Measurements from ENCODE around the gene STIM2. TPM values are rescaled to one million over a fixed set of nuclear protein-coding genes. Genes with fewer than 3 reads are reported as not detected.

The STIM2 gene
- total RNA-seq, 2 experiments from 2014 or later, result 40.5 to 43.1 TPM

DNA sequence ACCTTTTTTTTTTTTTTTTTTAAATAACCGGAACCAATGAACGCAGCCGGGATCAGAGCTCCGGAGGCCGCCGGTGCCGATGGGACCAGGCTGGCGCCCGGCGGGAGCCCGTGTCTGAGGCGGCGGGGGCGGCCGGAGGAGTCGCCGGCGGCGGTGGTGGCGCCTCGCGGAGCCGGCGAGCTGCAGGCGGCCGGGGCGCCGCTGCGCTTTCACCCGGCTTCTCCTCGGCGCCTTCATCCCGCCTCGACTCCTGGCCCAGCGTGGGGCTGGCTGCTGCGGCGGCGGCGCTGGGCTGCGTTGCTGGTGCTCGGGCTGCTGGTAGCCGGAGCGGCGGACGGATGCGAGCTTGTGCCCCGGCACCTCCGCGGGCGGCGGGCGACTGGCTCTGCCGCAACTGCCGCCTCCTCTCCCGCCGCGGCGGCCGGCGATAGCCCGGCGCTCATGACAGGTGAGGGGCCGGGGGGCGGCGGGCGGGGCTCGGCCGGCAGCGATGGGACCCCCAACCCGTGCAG is 337 bp downstream of the STIM2 start:
- Mint-ChIP-seq H3K4me3 (peak overlapping the region; percentile 94), H3K4me1 (ENCODE audit: low read depth) (peaks cover 46% of the 10 kb centered on the region)
- CTCF ChIA-PET, result interaction anchor here (0.6 to 1.9 kb wide), 8 partner anchors 19 to 778 kb away, joined by 3 to 7 read pairs (median 5); no protein-coding TSS in a partner anchor

DNA sequence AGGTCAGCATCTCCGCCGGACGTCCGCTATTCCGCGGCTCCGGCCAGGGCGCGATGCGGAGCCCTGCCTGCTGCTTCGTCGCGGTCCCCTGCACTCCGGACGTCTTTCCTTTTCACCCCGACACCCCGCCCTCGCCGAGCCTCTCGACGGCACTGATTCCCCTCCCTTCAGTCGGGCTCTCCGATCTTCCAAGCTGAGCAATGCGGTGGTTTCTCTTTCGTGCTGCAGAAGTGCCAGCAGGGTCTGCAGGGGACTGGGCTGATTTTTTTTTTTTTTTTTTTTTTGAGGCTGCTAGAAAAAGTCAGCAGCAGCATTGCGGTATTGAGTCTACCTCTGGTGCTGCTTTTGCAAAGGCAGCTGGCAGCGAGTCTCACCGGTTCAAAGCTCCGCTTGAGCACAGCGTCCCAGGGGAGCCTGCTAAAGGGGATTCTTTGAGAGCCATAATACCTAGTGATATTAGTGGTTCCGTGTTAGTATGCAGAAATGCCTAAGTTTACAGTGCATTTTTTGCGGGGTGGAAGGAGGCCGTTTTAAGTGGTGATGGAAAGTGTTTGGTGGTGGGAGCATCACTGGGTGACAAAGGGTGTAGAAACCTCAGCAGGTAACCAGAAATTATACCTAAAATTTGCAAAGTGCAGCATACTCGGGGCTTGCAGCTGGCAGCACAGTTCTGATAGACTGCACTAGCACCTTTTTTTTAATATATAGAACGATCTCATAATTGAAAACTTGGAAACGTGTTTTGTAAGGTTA is 969 bp downstream of the STIM2 start:
- intact Hi-C loops (cut with micrococcal nuclease), result loop anchor here (2.0 to 5.0 kb wide), 5 partner anchors 115 to 1627 kb away; partner anchors contain the start of gene PI4K2B
- Mint-ChIP-seq H3K27me3 (ENCODE audit: low read depth) (no peaks in the 10 kb centered on the region), H3K9me3 (no peaks in the 10 kb centered on the region), H3K4me3 (peak overlapping the region; percentile 94), H3K36me3 (ENCODE audit: low read depth) (peaks cover 12% of the 10 kb centered on the region), H3K4me1 (ENCODE audit: low read depth) (peaks cover 52% of the 10 kb centered on the region), H3K27ac (peak overlapping the region; percentile 96)
- CTCF ChIA-PET, result interaction anchor here (0.7 to 1.9 kb wide), 6 partner anchors 18 to 778 kb away, joined by 3 to 7 read pairs (median 4); no protein-coding TSS in a partner anchor
- peak; percentile 83 for DNase-seq

More for the DNA sequence above, 337 bp downstream of the STIM2 start:
- H3K9me3 Mint-ChIP-seq, result no peaks in the 10 kb centered on the region
- no peaks in the 10 kb centered on the region for H3K27me3 Mint-ChIP-seq (ENCODE audit: low read depth)
- H3K36me3 Mint-ChIP-seq (ENCODE audit: low read depth), result peaks cover 12% of the 10 kb centered on the region
- intact Hi-C loops (cut with micrococcal nuclease), result loop anchor here (1.0 to 5.0 kb wide), 15 partner anchors 12 to 1626 kb away; partner anchors contain the start of genes PI4K2B, SMIM20 and TBC1D19
- H3K27ac Mint-ChIP-seq, result peak overlapping the region; percentile 89
- peak; percentile 54 for DNase-seq

DNA sequence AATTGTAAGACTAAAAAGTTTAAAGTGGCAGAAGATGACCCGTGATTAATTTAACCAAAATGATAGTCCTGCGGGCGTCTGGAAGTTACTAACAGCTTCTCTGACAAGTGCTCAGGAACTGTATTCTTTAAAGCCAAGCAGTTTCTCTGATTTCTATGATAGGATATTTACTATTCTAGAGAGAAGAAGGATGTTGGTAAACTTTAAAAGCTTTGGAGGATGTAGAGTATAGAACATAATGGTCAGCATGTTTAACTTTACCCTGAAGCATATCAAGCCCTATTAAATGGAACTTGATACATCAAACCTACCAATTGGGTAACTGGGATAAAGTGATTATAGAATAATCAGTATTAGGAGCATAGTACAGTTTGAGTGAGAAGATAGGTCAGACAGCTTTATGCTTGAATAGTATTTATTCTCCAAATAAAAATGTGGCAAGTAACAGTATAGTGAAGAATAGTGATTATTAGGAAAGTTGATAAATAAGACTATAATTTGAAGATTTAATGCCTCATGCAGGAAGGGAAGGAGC is 1.8 kb downstream of the STIM2 start:
- no peak for DNase-seq
- H3K27me3 Mint-ChIP-seq (ENCODE audit: low read depth), result no peaks in the 10 kb centered on the region
- CTCF ChIA-PET, result interaction anchor here (0.8 to 1.9 kb wide), 3 partner anchors 23 to 147 kb away, joined by 3 to 7 read pairs (median 3); no protein-coding TSS in a partner anchor
- no peaks in the 10 kb centered on the region for H3K9me3 Mint-ChIP-seq
- H3K4me3 Mint-ChIP-seq, result peak overlapping the region; percentile 94
- peak overlapping the region; percentile 96 for H3K27ac Mint-ChIP-seq
- peaks cover 12% of the 10 kb centered on the region for H3K36me3 Mint-ChIP-seq (ENCODE audit: low read depth)
- H3K4me1 Mint-ChIP-seq (ENCODE audit: low read depth), result peaks cover 50% of the 10 kb centered on the region
- intact Hi-C loops (cut with micrococcal nuclease), result loop anchor here (5.0 kb wide), 2 partner anchors 670 to 785 kb away; no protein-coding TSS in a partner anchor

GRCh38 chr4:26863512-26863911 is 2.9 kb downstream of the STIM2 start:
- no peak overlapping the region for H3K27ac Mint-ChIP-seq
- intact Hi-C loops (cut with micrococcal nuclease), result loop anchor here (5.0 kb wide), 2 partner anchors 671 to 786 kb away; no protein-coding TSS in a partner anchor

DNA sequence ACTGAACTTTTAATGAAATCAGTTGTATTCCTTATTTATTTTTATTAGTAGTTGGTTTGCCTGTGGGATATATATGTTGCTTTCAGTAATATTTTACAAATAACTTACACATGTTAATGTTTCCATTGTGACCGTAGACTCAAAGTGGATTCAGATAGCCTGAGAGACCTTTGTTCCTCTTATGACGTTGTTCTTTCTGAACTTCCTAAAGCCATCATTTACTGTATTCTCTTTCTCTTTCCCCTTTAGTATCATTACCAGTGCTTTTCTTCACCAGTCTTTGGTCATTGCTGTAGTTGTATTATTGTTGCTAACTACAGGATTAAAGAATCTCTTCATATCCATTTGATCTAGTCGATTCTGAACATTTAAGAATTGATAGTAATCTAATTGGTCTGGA is 4.3 kb downstream of the STIM2 start:
- H3K4me3 Mint-ChIP-seq, result peak overlapping the region; percentile 11
- no peak for DNase-seq
- no peaks in the 10 kb centered on the region for H3K9me3 Mint-ChIP-seq
- no peak overlapping the region for H3K27ac Mint-ChIP-seq
- H3K36me3 Mint-ChIP-seq (ENCODE audit: low read depth), result peaks cover 10% of the 10 kb centered on the region
- peaks cover 59% of the 10 kb centered on the region for H3K4me1 Mint-ChIP-seq (ENCODE audit: low read depth)
- CTCF ChIA-PET, result interaction anchor here (1.6 kb wide), 1 partner anchor 137 kb away, joined by 4 read pairs; no protein-coding TSS in a partner anchor
- no peaks in the 10 kb centered on the region for H3K27me3 Mint-ChIP-seq (ENCODE audit: low read depth)
- intact Hi-C loops (cut with micrococcal nuclease), result loop anchor here (1.0 to 5.0 kb wide), 3 partner anchors 19 to 788 kb away; no protein-coding TSS in a partner anchor

More at GRCh38 chr4:26863512-26863911, 2.9 kb downstream of the STIM2 start:
- Mint-ChIP-seq H3K4me3 (peak overlapping the region; percentile 60), H3K36me3 (ENCODE audit: low read depth) (peaks cover 12% of the 10 kb centered on the region), H3K27me3 (ENCODE audit: low read depth) (no peaks in the 10 kb centered on the region), H3K4me1 (ENCODE audit: low read depth) (peaks cover 60% of the 10 kb centered on the region), H3K9me3 (no peaks in the 10 kb centered on the region)
- no peak for DNase-seq
- CTCF ChIA-PET, result interaction anchor here (0.6 to 0.9 kb wide), 2 partner anchors 9 to 136 kb away, joined by 3 read pairs; no protein-coding TSS in a partner anchor

DNA sequence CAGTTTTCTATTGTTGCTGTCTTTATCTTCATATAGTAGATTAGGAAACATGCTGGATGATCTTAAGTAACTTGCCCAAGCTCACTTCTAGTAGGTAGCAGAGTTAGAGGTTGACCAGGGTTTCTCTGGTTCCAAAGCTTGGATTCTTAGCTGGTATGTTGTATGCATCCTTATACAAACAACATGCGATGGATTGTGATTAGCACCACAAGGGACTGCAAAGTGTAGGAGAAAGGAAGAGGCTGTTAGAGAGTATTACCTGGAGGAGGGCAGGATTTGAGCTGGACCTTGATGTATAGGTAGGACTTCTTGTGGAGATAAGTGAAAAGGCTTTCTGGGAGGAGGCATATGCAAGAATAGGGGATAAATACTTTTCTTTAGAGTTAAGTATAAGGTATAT is 5.6 kb downstream of the STIM2 start:
- DNase-seq, result no peak
- H3K36me3 Mint-ChIP-seq (ENCODE audit: low read depth), result peaks cover 7% of the 10 kb centered on the region
- intact Hi-C loops (cut with micrococcal nuclease), result no loop called here
- H3K4me1 Mint-ChIP-seq (ENCODE audit: low read depth), result peaks cover 66% of the 10 kb centered on the region
- H3K4me3 Mint-ChIP-seq, result no peak overlapping the region
- H3K9me3 Mint-ChIP-seq, result no peaks in the 10 kb centered on the region
- H3K27ac Mint-ChIP-seq, result no peak overlapping the region
- H3K27me3 Mint-ChIP-seq (ENCODE audit: low read depth), result no peaks in the 10 kb centered on the region
- CTCF ChIA-PET, result interaction anchor here (1.6 to 2.7 kb wide), 2 partner anchors 20 to 136 kb away, joined by 4 to 13 read pairs; no protein-coding TSS in a partner anchor

DNA sequence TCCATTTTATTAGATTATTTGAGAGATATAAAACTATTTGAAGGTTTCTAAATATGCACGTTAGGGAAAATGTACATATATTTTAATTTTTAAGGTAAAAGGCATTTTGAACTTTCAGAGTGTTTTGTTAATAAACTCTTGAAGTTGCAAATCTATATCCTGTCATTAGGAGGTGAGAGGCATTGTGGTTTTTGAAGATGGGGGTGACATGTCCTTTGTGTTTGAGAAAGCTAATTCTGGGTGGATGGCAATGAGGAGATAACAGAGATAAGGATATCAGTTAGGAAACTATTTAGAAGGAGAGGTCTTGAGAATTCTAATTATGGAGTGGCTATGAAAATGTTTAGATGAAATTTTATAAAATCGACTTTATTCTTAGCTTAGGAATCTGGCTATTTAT is 6.1 kb downstream of the STIM2 start:
- Mint-ChIP-seq H3K9me3 (no peaks in the 10 kb centered on the region), H3K4me3 (no peak overlapping the region), H3K27ac (no peak overlapping the region), H3K27me3 (ENCODE audit: low read depth) (no peaks in the 10 kb centered on the region), H3K36me3 (ENCODE audit: low read depth) (peaks cover 4% of the 10 kb centered on the region), H3K4me1 (ENCODE audit: low read depth) (peaks cover 72% of the 10 kb centered on the region)
- DNase-seq, result no peak
- intact Hi-C loops (cut with micrococcal nuclease), result no loop called here
- CTCF ChIA-PET, result interaction anchor here (0.5 to 2.7 kb wide), 4 partner anchors 20 to 151 kb away, joined by 3 to 13 read pairs (median 4); no protein-coding TSS in a partner anchor

- peaks cover 76% of the 10 kb centered on the region for H3K4me1 Mint-ChIP-seq (ENCODE audit: low read depth)
- CTCF ChIA-PET, result interaction anchor here (0.7 to 2.7 kb wide), 5 partner anchors 12 to 134 kb away, joined by 3 to 13 read pairs (median 4); no protein-coding TSS in a partner anchor
- H3K9me3 Mint-ChIP-seq, result no peaks in the 10 kb centered on the region
- intact Hi-C loops (cut with micrococcal nuclease), result loop anchor here (1.0 kb wide), 1 partner anchor 91 kb away; no protein-coding TSS in a partner anchor
- no peak for DNase-seq
- H3K27ac Mint-ChIP-seq, result peak overlapping the region; percentile 19
- peak overlapping the region; percentile 33 for H3K4me3 Mint-ChIP-seq
- H3K27me3 Mint-ChIP-seq (ENCODE audit: low read depth), result no peaks in the 10 kb centered on the region
- H3K36me3 Mint-ChIP-seq (ENCODE audit: low read depth), result peaks cover 3% of the 10 kb centered on the region
Measured at GRCh38 chr4:26867914-26868684, 7.5 kb downstream of the STIM2 start.

GRCh38 chr4:26870576-26871262 is 10.1 kb downstream of the STIM2 start:
- intact Hi-C loops (cut with micrococcal nuclease), result no loop called here
- CTCF ChIA-PET, result no interaction called here
- no peaks in the 10 kb centered on the region for H3K9me3 Mint-ChIP-seq
- no peaks in the 10 kb centered on the region for H3K27me3 Mint-ChIP-seq (ENCODE audit: low read depth)
- H3K27ac Mint-ChIP-seq, result no peak overlapping the region
- peaks cover 3% of the 10 kb centered on the region for H3K36me3 Mint-ChIP-seq (ENCODE audit: low read depth)
- DNase-seq, result no peak
- peaks cover 75% of the 10 kb centered on the region for H3K4me1 Mint-ChIP-seq (ENCODE audit: low read depth)
- H3K4me3 Mint-ChIP-seq, result no peak overlapping the region

- Mint-ChIP-seq H3K4me3 (no peak overlapping the region), H3K4me1 (ENCODE audit: low read depth) (peaks cover 75% of the 10 kb centered on the region), H3K27me3 (ENCODE audit: low read depth) (no peaks in the 10 kb centered on the region), H3K27ac (no peak overlapping the region), H3K36me3 (ENCODE audit: low read depth) (peaks cover 3% of the 10 kb centered on the region), H3K9me3 (no peaks in the 10 kb centered on the region)
- no peak for DNase-seq
- intact Hi-C loops (cut with micrococcal nuclease), result loop anchor here (2.0 kb wide), 2 partner anchors 679 to 797 kb away; no protein-coding TSS in a partner anchor
- CTCF ChIA-PET, result interaction anchor here (1.0 kb wide), 1 partner anchor 133 kb away, joined by 3 read pairs; no protein-coding TSS in a partner anchor
Measured at GRCh38 chr4:26871611-26872010, 11.0 kb downstream of the STIM2 start.

Data from activated naive CD4-positive, alpha-beta T cell treated with anti-CD3 and anti-CD28 coated beads for 36 hours (primary cell).